DOHH2 (cell line): ENCODE measurements around the gene TBC1D10A.

Experiments
- EZH2phosphoT487 ChIP-seq: fragments of 200-600 bp; sonication (generic); IDR thresholded peaks from 2 replicates; pipeline ENCODE4 v1.6.1; 2017; ENCODE audit warnings: borderline replicate concordance, mild to moderate bottlenecking, antibody characterized with exemption, low read length, moderate library complexity, mixed read lengths
- TF ChIP-seq, protein P1 (sequence below): fragments of 200-600 bp; sonication (generic); IDR thresholded peaks from one replicate; pipeline ENCODE4 v1.5.1; 2014; ENCODE audit warnings: antibody characterized with exemption, mild to moderate bottlenecking, low read depth, low read length; ENCODE audit not compliant: poor library complexity, severe bottlenecking

GRCh38 chr22:30302810-30303138, 24.0 kb downstream of the TBC1D10A start:
- TF ChIP-seq, protein P1, sequence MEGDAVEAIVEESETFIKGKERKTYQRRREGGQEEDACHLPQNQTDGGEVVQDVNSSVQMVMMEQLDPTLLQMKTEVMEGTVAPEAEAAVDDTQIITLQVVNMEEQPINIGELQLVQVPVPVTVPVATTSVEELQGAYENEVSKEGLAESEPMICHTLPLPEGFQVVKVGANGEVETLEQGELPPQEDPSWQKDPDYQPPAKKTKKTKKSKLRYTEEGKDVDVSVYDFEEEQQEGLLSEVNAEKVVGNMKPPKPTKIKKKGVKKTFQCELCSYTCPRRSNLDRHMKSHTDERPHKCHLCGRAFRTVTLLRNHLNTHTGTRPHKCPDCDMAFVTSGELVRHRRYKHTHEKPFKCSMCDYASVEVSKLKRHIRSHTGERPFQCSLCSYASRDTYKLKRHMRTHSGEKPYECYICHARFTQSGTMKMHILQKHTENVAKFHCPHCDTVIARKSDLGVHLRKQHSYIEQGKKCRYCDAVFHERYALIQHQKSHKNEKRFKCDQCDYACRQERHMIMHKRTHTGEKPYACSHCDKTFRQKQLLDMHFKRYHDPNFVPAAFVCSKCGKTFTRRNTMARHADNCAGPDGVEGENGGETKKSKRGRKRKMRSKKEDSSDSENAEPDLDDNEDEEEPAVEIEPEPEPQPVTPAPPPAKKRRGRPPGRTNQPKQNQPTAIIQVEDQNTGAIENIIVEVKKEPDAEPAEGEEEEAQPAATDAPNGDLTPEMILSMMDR: no peak
- no peak for TF ChIP-seq EZH2phosphoT487
